Mesothelial cell of epicardium (in vitro differentiated cells): ENCODE measurements around the gene NPHP4. TPM values are rescaled to one million over a fixed set of nuclear protein-coding genes. Genes with fewer than 3 reads are reported as not detected.
"Not testable (repeated sequence)": the region's sequence is repeated elsewhere in the genome, so short reads cannot be mapped to it uniquely, and the experiment has no call there.

Experiments
- DNase-seq, 2 experiments: peaks; one replicate each; pipeline ENCODE4 v3.0.0; 2021; ENCODE audit warnings: low spot score in 2 of 2; ENCODE audit not compliant: unreplicated experiment in 2 of 2
- H3K27ac Mint-ChIP-seq: 2 replicates; pipeline ENCODE4 v1.8.0; 2021; ENCODE audit warnings: mixed read lengths
- H3K27me3 Mint-ChIP-seq: 2 replicates; pipeline ENCODE4 v1.8.0; 2021; ENCODE audit warnings: low read depth, mixed read lengths
- H3K36me3 Mint-ChIP-seq: 2 replicates; pipeline ENCODE4 v1.8.0; 2021; ENCODE audit warnings: mixed read lengths
- H3K4me1 Mint-ChIP-seq: 2 replicates; pipeline ENCODE4 v1.8.0; 2021; ENCODE audit warnings: mixed read lengths
- H3K4me3 Mint-ChIP-seq: 2 replicates; pipeline ENCODE4 v1.8.0; 2021; ENCODE audit warnings: mild to moderate bottlenecking, moderate library complexity, mixed read lengths
- H3K9me3 Mint-ChIP-seq: 2 replicates; pipeline ENCODE4 v1.8.0; 2021; ENCODE audit warnings: mixed read lengths
- CTCF ChIP-seq: fragments of 200-600 bp; sonication (generic); IDR thresholded peaks from one replicate; pipeline ENCODE4 v1.5.0; 2021; ENCODE audit warnings: antibody characterized with exemption; ENCODE audit not compliant: unreplicated experiment
- total RNA-seq: library from RNA; stranded (reverse); gene quantifications from 3 replicates; pipeline ENCODE4 v1.2.1, GENCODE V29; 2021

Gene NPHP4
- total RNA-seq, 1 donor from 2014 or later: 16.4 TPM

DNA sequence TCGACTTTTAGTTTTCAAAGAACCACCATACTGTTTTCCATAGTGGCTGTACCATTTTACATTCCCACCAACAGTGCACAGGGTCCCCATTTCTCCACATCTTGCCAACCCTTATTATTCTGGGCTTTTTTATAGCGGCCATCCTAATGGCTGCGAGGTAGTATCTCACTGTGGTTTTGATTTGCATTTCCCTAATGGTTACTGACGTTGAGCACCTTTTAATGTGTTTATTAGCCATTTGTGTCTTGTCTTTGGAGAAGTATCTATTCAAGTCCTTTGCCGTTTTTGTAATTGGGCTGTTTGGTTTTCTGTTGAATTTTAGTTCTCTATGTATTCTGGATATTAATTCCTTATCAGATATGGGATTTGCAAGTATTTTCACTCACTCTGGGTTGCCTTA lies 31.1 kb upstream of the NPHP4 start:
- H3K4me3 Mint-ChIP-seq: no peak overlapping the region
- no peak overlapping the region for H3K27ac Mint-ChIP-seq
- no peaks in the 10 kb centered on the region for H3K9me3 Mint-ChIP-seq
- TF ChIP-seq CTCF: no peak
- H3K4me1 Mint-ChIP-seq: peaks cover 2% of the 10 kb centered on the region
- DNase-seq: no peak
- no peaks in the 10 kb centered on the region for H3K36me3 Mint-ChIP-seq
- H3K27me3 Mint-ChIP-seq: peaks cover 50% of the 10 kb centered on the region

GRCh38 chr1:6022193-6022592 lies 30.0 kb upstream of the NPHP4 start:
- Mint-ChIP-seq H3K27me3 (peaks cover 42% of the 10 kb centered on the region), H3K36me3 (no peaks in the 10 kb centered on the region), H3K4me3 (no peak overlapping the region), H3K27ac (no peak overlapping the region), H3K9me3 (no peaks in the 10 kb centered on the region), H3K4me1 (peaks cover 2% of the 10 kb centered on the region)
- no peak for DNase-seq
- TF ChIP-seq CTCF: no peak

GRCh38 chr1:6019166-6019845 lies 27.1 kb upstream of the NPHP4 start:
- no peaks in the 10 kb centered on the region for H3K36me3 Mint-ChIP-seq
- H3K4me1 Mint-ChIP-seq: no peaks in the 10 kb centered on the region
- H3K9me3 Mint-ChIP-seq: no peaks in the 10 kb centered on the region
- H3K27me3 Mint-ChIP-seq: peaks cover 18% of the 10 kb centered on the region
- DNase-seq: no peak
- TF ChIP-seq CTCF: no peak
- no peak overlapping the region for H3K27ac Mint-ChIP-seq
- no peak overlapping the region for H3K4me3 Mint-ChIP-seq

DNA sequence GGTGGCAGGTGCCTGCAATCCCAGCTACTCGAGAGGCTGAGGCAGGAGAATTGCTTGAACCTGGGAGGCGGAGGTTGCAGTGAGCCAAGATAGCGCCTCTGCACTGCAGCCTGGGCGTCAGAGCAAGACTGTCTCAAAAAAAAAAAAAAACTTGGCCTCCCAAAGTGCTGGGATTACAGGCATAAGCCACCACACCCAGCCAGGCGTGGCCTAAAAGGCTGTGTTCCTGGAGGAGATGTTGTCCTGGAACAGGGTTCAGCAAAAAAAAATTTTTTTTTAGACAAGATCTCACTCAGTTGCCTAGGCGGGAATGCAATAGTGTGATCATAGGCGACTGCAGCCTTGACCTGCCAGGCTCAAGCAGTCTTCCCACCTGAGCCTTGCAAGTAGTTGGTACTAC lies 25.4 kb upstream of the NPHP4 start:
- H3K9me3 Mint-ChIP-seq, H3K4me3 Mint-ChIP-seq, H3K36me3 Mint-ChIP-seq, DNase-seq, H3K4me1 Mint-ChIP-seq, H3K27ac Mint-ChIP-seq: not testable (repeated sequence)
- peaks cover 17% of the 10 kb centered on the region for H3K27me3 Mint-ChIP-seq

DNA sequence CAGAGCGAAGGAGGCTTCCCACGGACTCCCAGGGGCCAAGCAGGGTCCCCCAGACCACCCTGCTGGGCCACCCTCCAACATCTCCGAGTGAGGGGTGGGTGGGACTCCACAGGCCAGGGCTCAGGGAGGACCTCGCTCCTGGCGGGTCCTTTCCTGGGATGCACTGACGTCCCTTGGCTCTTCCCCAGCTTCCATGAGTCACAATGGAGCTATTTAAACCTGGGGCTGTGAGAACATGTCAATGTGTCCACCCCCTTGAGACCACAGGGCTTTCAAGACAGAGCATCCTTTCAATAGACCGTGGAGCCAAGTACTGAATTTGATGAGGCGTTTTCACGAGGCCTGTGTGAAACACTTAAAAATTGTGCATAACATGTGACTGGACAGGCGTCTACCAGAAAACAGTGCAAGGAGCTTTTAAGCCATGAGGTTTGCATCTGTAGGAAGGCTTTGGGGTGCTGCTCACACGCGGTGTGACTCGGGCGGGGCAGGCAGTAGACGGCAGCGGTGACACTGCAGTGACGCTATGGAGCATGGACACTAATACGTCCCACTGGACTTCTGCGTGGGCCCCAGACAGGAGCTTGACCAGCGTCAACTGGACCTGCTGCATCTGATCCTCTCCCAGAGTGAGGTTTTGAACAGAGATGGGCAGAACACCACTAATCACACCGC lies 24.1 kb upstream of the NPHP4 start:
- Mint-ChIP-seq H3K9me3 (no peaks in the 10 kb centered on the region), H3K4me3 (no peak overlapping the region), H3K36me3 (no peaks in the 10 kb centered on the region), H3K27me3 (peaks cover 5% of the 10 kb centered on the region), H3K4me1 (no peaks in the 10 kb centered on the region), H3K27ac (no peak overlapping the region)
- DNase-seq: no peak
- no peak for TF ChIP-seq CTCF

DNA sequence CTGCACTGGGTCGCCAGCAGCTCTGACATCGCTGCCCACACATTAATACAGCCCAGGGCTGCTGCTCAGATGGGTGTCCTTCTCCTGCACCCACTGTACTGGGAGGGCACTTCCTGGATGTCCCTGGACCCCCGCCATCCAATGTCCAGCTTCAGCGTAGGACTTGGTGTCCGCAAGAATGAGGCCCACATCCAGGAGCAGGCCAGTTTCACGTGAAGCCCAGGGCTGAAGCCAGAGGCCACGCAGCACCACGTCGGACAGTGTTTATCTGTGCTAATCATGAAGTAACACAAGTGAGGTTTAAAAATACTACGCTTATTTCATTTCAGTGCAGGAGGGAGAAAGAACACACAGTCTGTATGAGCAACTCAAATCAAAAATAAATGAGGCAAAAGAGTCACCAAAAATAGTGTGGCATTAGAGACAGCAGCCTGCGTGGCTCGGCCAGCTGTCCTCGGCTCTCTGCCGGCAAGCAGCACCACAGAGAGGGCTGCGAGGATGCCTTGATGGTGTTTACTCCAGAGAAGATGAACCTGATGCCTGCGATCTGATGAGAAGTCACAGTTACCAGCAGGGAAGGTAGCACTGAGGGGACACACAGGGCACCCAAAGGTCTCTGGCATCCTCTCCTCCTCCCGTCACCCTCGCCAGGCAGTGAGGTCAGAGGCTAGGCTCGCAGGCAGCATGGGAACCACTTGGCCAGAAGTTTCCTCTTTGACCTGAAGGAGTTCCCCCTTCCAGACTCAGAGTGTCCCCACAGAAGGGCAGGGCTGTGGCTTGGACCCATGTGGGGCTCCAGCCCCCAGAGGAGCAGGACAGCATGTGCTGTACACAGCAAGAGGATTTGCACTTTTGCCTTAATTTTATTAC lies 22.1 kb upstream of the NPHP4 start:
- H3K4me3 Mint-ChIP-seq: no peak overlapping the region
- no peak for TF ChIP-seq CTCF
- no peaks in the 10 kb centered on the region for H3K9me3 Mint-ChIP-seq
- H3K36me3 Mint-ChIP-seq: no peaks in the 10 kb centered on the region
- DNase-seq: no peak
- H3K27me3 Mint-ChIP-seq: peaks cover 7% of the 10 kb centered on the region
- H3K27ac Mint-ChIP-seq: no peak overlapping the region
- H3K4me1 Mint-ChIP-seq: no peaks in the 10 kb centered on the region
